Aorta (tissue), 4 donors: ENCODE results near the gene INAVA. TPM values are rescaled to one million over a fixed set of nuclear protein-coding genes. Genes with fewer than 3 reads are reported as not detected.

ENCODE experiments used
- polyA plus RNA-seq, 2 donors: library from polyadenylated mRNA; stranded (reverse); fragments of 200-250 nt; gene quantifications; one replicate each; pipeline ENCODE4 v1.2.3, GENCODE V29; 2013
- total RNA-seq, 2 donors: library from RNA; stranded (reverse); fragmentation: NEBNext Ultra II Directional; extraction: Animal tissue kit (Norgen Biotek cat#: 25700); gene quantifications; one replicate each; pipeline ENCODE4 v1.2.1, GENCODE V29; 2021
- donor health status: healthy with polysubstance abuse.
- donor health status: Bipolar disorder and iron deficiency.
- donor health status: DM: no; HTN: no; CAD: no.
- donor health status: DM: yes; HTN: yes; CAD: no.

Gene INAVA
- total and polyA plus RNA-seq, 4 donors = 0.36 to 23.3 (median 0.45) TPM

Other genes starting within 250 kb of the INAVA start
- 10 to 100 TPM; 22.9 to 28.7 TPM for gene DDX59, start 225.0 kb upstream of the INAVA start, total RNA-seq
- 10 to 100 TPM; 20.9 to 23.3 TPM for gene DDX59, start 225.0 kb upstream of the INAVA start, polyA plus RNA-seq
- gene CAMSAP2, start 156.0 kb upstream of the INAVA start, total RNA-seq = 10 to 100 TPM; 46.9 to 51.9 TPM
- gene CAMSAP2, start 156.0 kb upstream of the INAVA start, polyA plus RNA-seq = 10 to 100 TPM; 10.1 to 16.8 TPM
- not detected for gene GPR25, start 21.9 kb upstream of the INAVA start, total RNA-seq
- not detected for gene GPR25, start 21.9 kb upstream of the INAVA start, polyA plus RNA-seq
- gene KIF21B, start 128.8 kb downstream of the INAVA start, total RNA-seq = 1 to 10 TPM; 4.0 to 4.6 TPM
- under 1 TPM; 0.31 to 0.63 TPM for gene KIF21B, start 128.8 kb downstream of the INAVA start, polyA plus RNA-seq
- not detected for gene CACNA1S, start 217.5 kb downstream of the INAVA start, total RNA-seq
- gene CACNA1S, start 217.5 kb downstream of the INAVA start, polyA plus RNA-seq = not detected
- gene ASCL5, start 232.3 kb downstream of the INAVA start, total RNA-seq = not detected
- under 1 TPM in 1 of 2 donors, not detected in 1; 0.28 TPM for gene ASCL5, start 232.3 kb downstream of the INAVA start, polyA plus RNA-seq